H1 (cell line): ENCODE data around the gene AGO3.

Experiments
- CTCF ChIP-seq, 3 experiments: IDR thresholded peaks; 1 replicate in 2 of 3; 2 replicates in 1 of 3; pipeline versions ENCODE4 v1.5.1 to v1.6.1; 2011; ENCODE audit warnings: low read length in 3 of 3, mild to moderate bottlenecking in 3 of 3, inconsistent platforms in 2 of 3, low read depth in 1 of 3, moderate library complexity in 1 of 3; ENCODE audit not compliant: insufficient read depth in 1 of 3; ENCODE audit errors: control extremely low read depth in 1 of 3
- GABPA ChIP-seq: IDR thresholded peaks from 2 replicates; pipeline ENCODE4 v1.6.1; 2011; ENCODE audit warnings: mild to moderate bottlenecking, low read length, moderate library complexity, borderline replicate concordance; ENCODE audit not compliant: insufficient read depth
- JUND ChIP-seq: IDR thresholded peaks from 2 replicates; pipeline ENCODE4 v1.6.1; 2011; ENCODE audit warnings: mild to moderate bottlenecking, improper control_type of control experiment, low read length
- RAD21 ChIP-seq, 2 experiments: IDR thresholded peaks in 1 of 2; conservative IDR thresholded peaks in 1 of 2; 2 replicates each; pipeline ENCODE4 v1.6.1; 2011; ENCODE audit warnings: low read depth in 2 of 2, low read length in 2 of 2, improper control_type of control experiment in 1 of 2, inconsistent platforms in 1 of 2, mild to moderate bottlenecking in 1 of 2, moderate library complexity in 1 of 2
- RFX5 ChIP-seq: IDR thresholded peaks from 2 replicates; pipeline ENCODE4 v1.6.1; 2011; ENCODE audit warnings: low read depth, low read length, improper control_type of control experiment, borderline replicate concordance
- SP1 ChIP-seq: IDR thresholded peaks from 2 replicates; pipeline ENCODE4 v1.6.1; 2011; ENCODE audit warnings: low read depth, low read length
- SUZ12 ChIP-seq: fragments of 200-600 bp; sonication (generic); IDR thresholded peaks from 2 replicates; pipeline ENCODE4 v1.6.1; 2012; ENCODE audit warnings: mild to moderate bottlenecking, inconsistent platforms, low read length, moderate library complexity, mixed read lengths
- TBP ChIP-seq: IDR thresholded peaks from 2 replicates; pipeline ENCODE4 v1.6.1; 2011; ENCODE audit warnings: low read depth, low read length, improper control_type of control experiment
- YY1 ChIP-seq: IDR thresholded peaks from 2 replicates; pipeline ENCODE4 v1.6.1; 2011; ENCODE audit warnings: low read depth, mild to moderate bottlenecking, low read length

- TF ChIP-seq RAD21 (IDR thresholded peaks at IDR 0.05 in 1 of 2, conservative IDR thresholded peaks at IDR 0.05 in 1 of 2; ENCODE audit: low read depth in 2 of 2, low read length in 2 of 2) (no peak), TBP (no peak), CTCF (IDR thresholded peaks at IDR 0.05; ENCODE audit: control extremely low read depth in 1 of 3, insufficient read depth in 1 of 3, low read depth in 1 of 3, low read length in 3 of 3) (no peak), SUZ12 (no peak), RFX5 (no peak), SP1 (no peak), JUND (no peak), GABPA (no peak), YY1 (no peak)
Measured at GRCh38 chr1:36031441-36031840, 100.5 kb downstream of the AGO3 start.
